GM12878 (cell line): Measurements from ENCODE around the gene PLD3. TPM values are rescaled to one million over a fixed set of nuclear protein-coding genes. Genes with fewer than 3 reads are reported as not detected.

Source experiments
- ATAC-seq: fragments of 200-7000 bp; cut with Tn5 transposase; 3 replicates; pipeline ENCODE4 v1.9.1; 2020; ENCODE audit warnings: mild to moderate bottlenecking, moderate library complexity
- BruUV-seq: library from RNA; stranded (reverse); fragments of 400-500 nt; replicated peaks from 2 replicates; lab custom pipeline; 2021; lab: Mats Ljungman, UMichigan
- CTCF ChIA-PET: fragments of 300-600 bp; sonication (Branson Sonifier 250); formaldehyde crosslinking; extraction: SDS; loops from one replicate; lab custom pipeline; 2021; ENCODE audit warnings: inconsistent platforms; lab: Yijun Ruan, JAX
- POLR2A ChIA-PET: fragments of 350-600 bp; formaldehyde crosslinking; extraction: SDS; loops from one replicate; lab custom pipeline; 2021; ENCODE audit warnings: inconsistent platforms; lab: Charles Lee
- RAD21 ChIA-PET: fragments of 300-600 bp; sonication (Branson Sonifier 250); formaldehyde crosslinking; loops from one replicate; lab custom pipeline; 2023; ENCODE audit warnings: antibody characterized with exemption; ENCODE audit not compliant: unreplicated experiment; lab: Charles Lee
- SMC1A ChIA-PET: fragments of 300-600 bp; sonication (Branson Sonifier 250); formaldehyde crosslinking; loops from one replicate; lab custom pipeline; 2023; ENCODE audit not compliant: unreplicated experiment, uncharacterized antibody; lab: Charles Lee
- DNase-seq: peaks from one replicate; pipeline ENCODE4 v3.0.0-alpha.2; 2011; ENCODE audit warnings: low read depth, low spot score
- FAIRE-seq: peaks from 3 replicates; lab custom pipeline; 2011; peaks lifted over from hg19 to GRCh38; lab: Jason Lieb, UNC
- H2AFZ ChIP-seq: 2 replicates; pipeline ENCODE4 v1.6.0; 2011; ENCODE audit warnings: low read depth, low read length, control low read depth; ENCODE audit not compliant: control insufficient read depth
- H3K27ac ChIP-seq: 2 replicates; pipeline ENCODE4 v1.5.1; 2011; ENCODE audit warnings: control low read depth; ENCODE audit not compliant: control insufficient read depth, insufficient read depth
- H3K27me3 ChIP-seq, 2 experiments: replicated peaks in 1 of 2; 2 replicates each; pipeline versions ENCODE4 v1.6.0 to v1.6.1; 2011; ENCODE audit warnings: low read length in 1 of 2; ENCODE audit not compliant: control insufficient read depth in 2 of 2, insufficient read depth in 2 of 2
- H3K36me3 ChIP-seq, 2 experiments: 2 replicates each; pipeline ENCODE4 v1.5.1; 2011; ENCODE audit warnings: low read length in 1 of 2; ENCODE audit not compliant: control insufficient read depth in 2 of 2, insufficient read depth in 2 of 2
- H3K4me1 ChIP-seq: 2 replicates; pipeline ENCODE4 v1.6.1; 2011; ENCODE audit warnings: mild to moderate bottlenecking, low read length, moderate library complexity, mixed read lengths; ENCODE audit not compliant: control insufficient read depth, insufficient read depth
- H3K4me2 ChIP-seq: 2 replicates; pipeline ENCODE4 v1.6.0; 2011; ENCODE audit warnings: control low read depth; ENCODE audit not compliant: control insufficient read depth, insufficient read depth
- H3K4me3 ChIP-seq: fragments of 200-600 bp; sonication (generic); 2 replicates; pipeline ENCODE4 v1.5.1; 2016
- H3K79me2 ChIP-seq: 2 replicates; pipeline ENCODE4 v1.6.0; 2011; ENCODE audit warnings: low read length; ENCODE audit not compliant: control insufficient read depth, insufficient read depth
- H3K9ac ChIP-seq: 2 replicates; pipeline ENCODE4 v1.8.0; 2011; ENCODE audit warnings: low read length, control low read depth, mixed read lengths; ENCODE audit not compliant: control insufficient read depth, insufficient read depth
- H3K9me3 ChIP-seq: replicated peaks from 3 replicates; pipeline ENCODE4 v1.5.1; 2011; ENCODE audit warnings: mild to moderate bottlenecking, low read length; ENCODE audit not compliant: control insufficient read depth, insufficient read depth
- H4K20me1 ChIP-seq: 2 replicates; pipeline ENCODE4 v1.6.0; 2011; ENCODE audit not compliant: control insufficient read depth, insufficient read depth
- EP300 ChIP-seq, 2 experiments: fragments of 150-350 bp in 1 of 2; IDR thresholded peaks; 2 replicates each; pipeline ENCODE4 v1.6.1; 2011 to 2012; ENCODE audit warnings: low read depth in 2 of 2, low read length in 2 of 2, borderline replicate concordance in 1 of 2, improper control_type of control experiment in 1 of 2, inconsistent platforms in 1 of 2; ENCODE audit not compliant: control insufficient read depth in 1 of 2
- POLR2AphosphoS5 ChIP-seq: IDR thresholded peaks from 2 replicates; pipeline ENCODE4 v1.6.1; 2011; ENCODE audit warnings: mild to moderate bottlenecking, low read length, inconsistent platforms
- ZNF24 ChIP-seq: fragments of 450-650 bp; IDR thresholded peaks from 2 replicates; pipeline ENCODE4 v1.6.1; 2017; ENCODE audit warnings: antibody characterized with exemption, mild to moderate bottlenecking
- WGBS: methylation state at CpG from one replicate; pipeline ENCODE4 v1.1.6; 2016; ENCODE audit warnings: low lambda C conversion rate; ENCODE audit not compliant: insufficient replicate concordance, insufficient coverage; ENCODE audit errors: missing lambda C conversion rate; 5-methylcytosine and 5-hydroxymethylcytosine counted together
- in situ Hi-C: fragments of 300-500 bp; cut with MboI; formaldehyde crosslinking; loops from 9 replicates; pipeline ENCODE4 v1.14.3; 2018; ENCODE audit warnings: mixed read lengths
- intact Hi-C: fragments of 100-400 bp; cut with micrococcal nuclease; formaldehyde crosslinking; loops from one replicate; pipeline ENCODE4 v1.14.2; 2022; ENCODE audit not compliant: unreplicated experiment
- polyA plus RNA-seq, 11 experiments: library from polyadenylated mRNA; depleted of rRNA in 4 of 11; unstranded in 6 of 11; stranded (reverse) in 5 of 11; fragments of >200 nt; fragmentation: Nextera tagmentation in 4 of 11; fragmentation: Illumina TruSeq in 1 of 11; extraction: Ambion mirVana in 4 of 11; extraction: Trizol in 1 of 11; gene quantifications; 1 replicate in 1 of 11; 2 replicates in 10 of 11; pipeline versions ENCODE4 v1.2.1 to v1.2.3, GENCODE V29; 2011 to 2016; ENCODE audit warnings: inconsistent platforms in 2 of 11, missing spikeins in 2 of 11, low read depth in 1 of 11
- total RNA-seq, 4 experiments: library from RNA; depleted of rRNA in 3 of 4; stranded (reverse); fragments of >200 nt in 3 of 4; fragmentation: Illumina TruSeq in 1 of 4; extraction: Trizol in 1 of 4; gene quantifications; 2 replicates each; pipeline versions ENCODE4 v1.2.1 to v1.2.3, GENCODE V29; 2013 to 2021
- TF ChIP-seq, protein P1 (sequence below): fragments of 450-650 bp; IDR thresholded peaks from 2 replicates; pipeline ENCODE4 v1.6.1; 2017; ENCODE audit warnings: mild to moderate bottlenecking, low read depth, inconsistent platforms; ENCODE audit not compliant: poor library complexity, severe bottlenecking

PLD3 gene
- total and polyA plus RNA-seq, 10 of the 15 experiments (the other 5 are each of a cell fraction or from before 2014, with no cell fraction given) = 1.3 to 134 (median 72.7) TPM

DNA sequence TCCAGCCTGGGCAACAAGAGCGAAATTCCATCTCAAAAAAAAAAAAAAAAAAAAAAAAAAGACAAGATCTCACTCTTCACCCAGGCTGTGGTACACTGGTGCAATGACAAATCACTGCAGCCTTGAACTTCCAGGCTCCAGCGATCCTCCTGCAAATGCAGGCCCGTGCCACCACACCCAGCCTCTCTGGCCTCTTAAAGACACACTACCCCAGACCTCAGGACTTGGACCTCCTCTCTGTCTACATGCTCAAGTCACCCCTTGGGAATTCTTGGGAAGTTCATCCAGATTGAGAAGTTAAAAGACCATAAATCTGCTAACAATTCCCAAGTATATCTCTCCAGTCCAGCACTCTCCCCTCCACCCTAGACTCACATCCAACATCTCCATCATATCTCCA is 52.1 kb downstream of the PLD3 start:
- SMC1A ChIA-PET = no interaction called here
- H3K4me3 ChIP-seq = no peak overlapping the region
- TF ChIP-seq POLR2AphosphoS5 (no peak), ZNF24 (no peak), EP300 (IDR thresholded peaks at IDR 0.05; ENCODE audit: borderline replicate concordance in 1 of 2, control insufficient read depth in 1 of 2, low read depth in 2 of 2, low read length in 2 of 2) (no peak)
- TF ChIP-seq, protein P1, sequence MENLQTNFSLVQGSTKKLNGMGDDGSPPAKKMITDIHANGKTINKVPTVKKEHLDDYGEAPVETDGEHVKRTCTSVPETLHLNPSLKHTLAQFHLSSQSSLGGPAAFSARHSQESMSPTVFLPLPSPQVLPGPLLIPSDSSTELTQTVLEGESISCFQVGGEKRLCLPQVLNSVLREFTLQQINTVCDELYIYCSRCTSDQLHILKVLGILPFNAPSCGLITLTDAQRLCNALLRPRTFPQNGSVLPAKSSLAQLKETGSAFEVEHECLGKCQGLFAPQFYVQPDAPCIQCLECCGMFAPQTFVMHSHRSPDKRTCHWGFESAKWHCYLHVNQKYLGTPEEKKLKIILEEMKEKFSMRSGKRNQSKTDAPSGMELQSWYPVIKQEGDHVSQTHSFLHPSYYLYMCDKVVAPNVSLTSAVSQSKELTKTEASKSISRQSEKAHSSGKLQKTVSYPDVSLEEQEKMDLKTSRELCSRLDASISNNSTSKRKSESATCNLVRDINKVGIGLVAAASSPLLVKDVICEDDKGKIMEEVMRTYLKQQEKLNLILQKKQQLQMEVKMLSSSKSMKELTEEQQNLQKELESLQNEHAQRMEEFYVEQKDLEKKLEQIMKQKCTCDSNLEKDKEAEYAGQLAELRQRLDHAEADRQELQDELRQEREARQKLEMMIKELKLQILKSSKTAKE = no peak
- TF ChIP-seq, all 136 proteins: peak for 0
- 73% methylated on average over 3 of the region's 3 CpGs for WGBS
- intact Hi-C loops = loop anchor here (5.0 kb wide), 1 partner anchor 43 kb away; no protein-coding TSS in a partner anchor
- H3K9ac ChIP-seq = no peak overlapping the region
- ATAC-seq = no peak
- FAIRE-seq = no peak
- H3K27me3 ChIP-seq = no peaks in the 10 kb centered on the region
- peaks cover 5% of the 10 kb centered on the region for H3K4me1 ChIP-seq
- H3K27ac ChIP-seq = no peak overlapping the region
- in situ Hi-C loops = no loop called here
- ChIA-PET RAD21 (interaction anchor here (0.7 kb wide), 1 partner anchor 17 kb away, joined by 3 read pairs; no protein-coding TSS in a partner anchor), POLR2A (no interaction called here), CTCF (interaction anchor here (1.9 kb wide), 1 partner anchor 95 kb away, joined by 6 read pairs; no protein-coding TSS in a partner anchor)
- BruUV-seq = no TSS peak
- no peaks in the 10 kb centered on the region for H3K36me3 ChIP-seq
- H3K4me2 ChIP-seq = no peak overlapping the region
- DNase-seq = no peak
- H2AFZ ChIP-seq = no peak overlapping the region
- H3K9me3 ChIP-seq = no peaks in the 10 kb centered on the region
- no peaks in the 10 kb centered on the region for H4K20me1 ChIP-seq
- no peaks in the 10 kb centered on the region for H3K79me2 ChIP-seq
